H1 (cell line): ENCODE measurements around the gene TFAP2C.

Experiments used
- CTCF ChIP-seq, 3 experiments: IDR thresholded peaks; 1 replicate in 2 of 3; 2 replicates in 1 of 3; pipeline versions ENCODE4 v1.5.1 to v1.6.1; 2011; ENCODE audit warnings: low read length in 3 of 3, mild to moderate bottlenecking in 3 of 3, inconsistent platforms in 2 of 3, low read depth in 1 of 3, moderate library complexity in 1 of 3; ENCODE audit not compliant: insufficient read depth in 1 of 3; ENCODE audit errors: control extremely low read depth in 1 of 3
- POLR2AphosphoS5 ChIP-seq: IDR thresholded peaks from 2 replicates; pipeline ENCODE4 v1.6.1; 2011; ENCODE audit warnings: low read depth, low read length
- RAD21 ChIP-seq, 2 experiments: IDR thresholded peaks in 1 of 2; conservative IDR thresholded peaks in 1 of 2; 2 replicates each; pipeline ENCODE4 v1.6.1; 2011; ENCODE audit warnings: low read depth in 2 of 2, low read length in 2 of 2, improper control_type of control experiment in 1 of 2, inconsistent platforms in 1 of 2, mild to moderate bottlenecking in 1 of 2, moderate library complexity in 1 of 2

GRCh38 chr20:56673450-56673849 lies 44.3 kb downstream of the TFAP2C start:
- TF ChIP-seq CTCF (IDR thresholded peaks at IDR 0.05; ENCODE audit: control extremely low read depth in 1 of 3, insufficient read depth in 1 of 3, low read depth in 1 of 3, low read length in 3 of 3) = no peak
- no peak for TF ChIP-seq RAD21 (IDR thresholded peaks at IDR 0.05 in 1 of 2, conservative IDR thresholded peaks at IDR 0.05 in 1 of 2; ENCODE audit: low read depth in 2 of 2, low read length in 2 of 2)
- TF ChIP-seq POLR2AphosphoS5 = no peak
